Measurements from ENCODE around the gene SPATA19.
"Not testable (repeated sequence)": the region's sequence is repeated elsewhere in the genome, so short reads cannot be mapped to it uniquely, and the experiment has no call there.

Gene SPATA19, protein sequence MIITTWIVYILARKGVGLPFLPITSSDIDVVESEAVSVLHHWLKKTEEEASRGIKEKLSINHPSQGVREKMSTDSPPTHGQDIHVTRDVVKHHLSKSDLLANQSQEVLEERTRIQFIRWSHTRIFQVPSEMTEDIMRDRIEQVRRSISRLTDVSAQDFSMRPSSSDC

DNA sequence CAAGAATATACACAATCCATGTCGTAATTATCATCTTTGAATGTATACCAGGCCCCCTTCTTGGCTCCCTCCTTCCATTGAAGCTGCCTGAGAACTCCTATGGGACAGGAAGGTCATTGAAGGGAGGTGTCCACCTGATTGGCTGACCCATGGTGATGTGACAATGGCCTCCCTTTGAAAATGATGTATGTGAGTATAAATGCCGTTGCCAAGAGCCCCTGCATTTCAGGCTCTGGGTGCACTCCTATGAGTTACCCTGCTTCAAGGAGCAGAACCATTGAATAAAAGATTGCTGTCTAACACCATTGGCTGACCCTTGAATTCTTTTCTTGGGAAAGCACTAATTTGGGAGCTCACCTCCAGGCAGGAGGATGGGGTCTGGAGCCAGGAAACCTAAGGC, at the start of gene SPATA19:
Gene SPATA19 (minus strand): TSS at position 101 of the 400 bp plus-strand sequence. CDS start 67 bp downstream, at position 34.
- no peak for DNase-seq

DNA sequence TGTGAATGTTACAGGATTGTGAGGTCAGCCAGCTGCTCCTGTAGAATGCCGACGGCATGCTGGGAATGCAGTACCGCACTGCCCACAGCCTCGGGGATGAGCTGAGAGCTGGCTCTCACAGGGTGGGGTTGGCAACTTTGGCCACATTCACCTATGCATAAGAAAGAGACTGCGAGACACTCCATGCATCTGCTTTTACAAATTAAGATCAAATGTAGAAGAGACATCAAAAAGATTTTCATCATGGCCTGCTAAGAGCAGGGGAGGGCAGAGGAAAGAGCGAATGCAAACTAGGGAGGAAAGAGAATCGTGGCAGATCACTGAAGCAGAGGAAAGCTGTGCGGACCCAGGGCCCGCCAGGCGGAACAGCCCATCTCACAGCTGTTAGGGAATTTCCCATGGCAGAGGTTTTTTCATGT, 49.8 kb upstream of the SPATA19 start:
- no peak for DNase-seq

DNA sequence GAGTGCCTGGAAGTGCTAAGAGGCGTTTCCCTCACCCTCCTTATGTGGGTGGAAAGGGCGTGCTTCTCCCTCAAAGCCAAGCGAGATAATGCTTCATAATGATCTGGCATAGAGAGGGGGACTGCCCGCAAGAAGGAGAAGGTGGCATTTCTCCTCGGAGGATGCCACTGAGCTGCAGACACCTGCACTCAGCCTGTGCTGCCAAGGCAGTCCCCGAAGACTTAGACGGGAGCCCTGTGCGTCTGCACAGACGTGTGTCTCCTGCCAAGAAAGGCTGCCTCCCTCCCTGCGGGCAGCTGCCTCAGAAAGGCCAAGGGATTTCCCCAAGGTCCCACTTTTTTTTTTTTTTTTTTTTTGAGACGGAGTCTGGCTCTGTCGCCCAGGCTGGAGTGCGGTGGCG, 48.1 kb upstream of the SPATA19 start:
- DNase-seq = no peak

DNA sequence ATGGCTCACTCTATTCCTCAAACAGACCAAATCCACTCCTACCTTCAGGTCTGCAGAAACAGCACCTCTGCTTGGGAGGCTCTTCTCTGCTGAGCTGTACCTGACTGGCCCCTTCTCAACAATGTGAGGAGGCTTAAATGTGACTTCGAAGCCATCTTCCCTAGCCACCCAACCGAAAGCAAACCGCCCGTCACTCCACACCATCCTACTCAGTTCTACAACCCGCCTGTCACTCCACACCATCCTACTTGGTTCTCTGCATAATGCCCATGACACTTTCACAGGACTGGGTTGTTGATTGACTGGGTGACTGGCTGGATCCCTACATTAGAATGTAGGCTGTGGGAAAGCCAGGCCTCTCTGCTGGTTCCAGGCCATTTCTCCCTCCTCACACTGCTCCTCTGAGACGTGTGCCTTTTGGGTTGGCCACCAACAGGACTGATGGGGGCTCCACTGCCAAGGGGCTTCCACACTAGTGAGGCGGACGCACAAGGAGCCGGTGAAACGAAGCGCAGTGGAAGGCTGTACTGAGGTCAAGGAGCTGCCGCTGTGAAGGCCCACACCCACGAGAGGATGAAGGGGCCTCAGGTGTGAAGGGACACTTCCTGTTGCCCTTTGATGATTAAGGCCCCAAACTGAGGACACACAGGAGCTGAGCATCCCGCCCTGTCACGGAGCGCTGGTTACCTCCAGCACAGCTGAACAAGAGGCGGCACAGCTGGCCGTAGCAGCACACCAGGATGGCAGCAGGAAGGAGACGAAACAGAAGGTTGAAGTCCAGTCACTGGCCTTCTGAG, 47.5 kb upstream of the SPATA19 start:
- DNase-seq = no peak

DNA sequence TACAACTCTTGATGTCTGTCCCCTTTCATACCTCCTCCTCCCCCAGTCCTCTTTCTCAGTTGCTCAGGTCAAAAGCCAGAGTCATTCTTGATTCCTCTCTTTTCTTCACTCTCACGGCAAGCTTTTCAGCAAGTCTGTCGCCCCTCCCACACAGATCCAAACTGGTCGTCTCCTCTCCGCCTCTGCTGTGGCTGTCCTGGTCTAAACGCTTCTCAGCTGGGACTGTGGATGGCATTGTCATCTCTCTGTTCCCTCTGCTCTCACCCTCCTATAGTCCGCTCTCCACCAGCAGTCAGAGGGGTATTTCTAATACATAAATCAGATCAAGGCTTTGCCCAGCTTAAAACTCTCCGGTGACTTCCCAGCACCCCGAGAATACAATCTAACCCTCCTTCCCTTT, 46.8 kb upstream of the SPATA19 start:
- no peak for DNase-seq

DNA sequence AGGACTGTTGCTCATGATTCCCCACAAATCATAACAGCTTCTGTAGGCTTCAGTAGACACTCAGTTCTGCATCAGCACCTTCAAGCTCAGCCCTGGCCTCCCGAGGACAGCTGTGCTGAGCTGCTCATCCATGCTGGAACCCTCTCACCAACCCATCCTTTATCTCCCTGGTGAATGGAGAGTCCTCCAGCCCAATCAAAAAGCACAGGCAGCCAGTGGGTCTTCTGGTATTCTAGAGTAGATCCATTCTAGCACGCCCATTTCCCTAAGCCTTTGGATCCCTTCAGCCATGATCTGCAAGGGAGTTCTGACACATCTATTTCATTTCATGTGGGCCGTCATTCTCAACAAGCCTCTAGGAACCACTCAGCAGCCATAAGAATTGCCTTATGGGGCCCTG, 44.6 kb upstream of the SPATA19 start:
- no peak for DNase-seq

DNA sequence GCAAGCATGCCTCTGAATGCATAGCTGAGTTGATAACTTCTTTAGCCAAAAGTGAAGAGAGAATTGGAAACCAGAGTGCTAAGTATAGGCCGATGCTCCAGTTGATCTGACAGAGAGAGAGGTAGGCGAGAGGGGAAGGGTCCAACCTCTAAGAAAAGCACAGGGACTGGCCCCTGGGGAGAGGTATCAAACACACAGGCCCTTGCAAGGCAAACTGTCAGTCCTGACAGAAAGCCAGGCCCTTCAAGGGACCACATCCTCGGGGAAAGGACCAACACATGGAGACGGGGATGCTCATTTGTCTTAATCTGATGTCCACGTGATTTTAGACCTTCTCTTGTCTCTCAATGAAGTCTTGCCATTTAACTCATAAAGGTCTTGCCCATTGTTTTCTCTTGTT, 43.9 kb upstream of the SPATA19 start:
- no peak for DNase-seq

DNA sequence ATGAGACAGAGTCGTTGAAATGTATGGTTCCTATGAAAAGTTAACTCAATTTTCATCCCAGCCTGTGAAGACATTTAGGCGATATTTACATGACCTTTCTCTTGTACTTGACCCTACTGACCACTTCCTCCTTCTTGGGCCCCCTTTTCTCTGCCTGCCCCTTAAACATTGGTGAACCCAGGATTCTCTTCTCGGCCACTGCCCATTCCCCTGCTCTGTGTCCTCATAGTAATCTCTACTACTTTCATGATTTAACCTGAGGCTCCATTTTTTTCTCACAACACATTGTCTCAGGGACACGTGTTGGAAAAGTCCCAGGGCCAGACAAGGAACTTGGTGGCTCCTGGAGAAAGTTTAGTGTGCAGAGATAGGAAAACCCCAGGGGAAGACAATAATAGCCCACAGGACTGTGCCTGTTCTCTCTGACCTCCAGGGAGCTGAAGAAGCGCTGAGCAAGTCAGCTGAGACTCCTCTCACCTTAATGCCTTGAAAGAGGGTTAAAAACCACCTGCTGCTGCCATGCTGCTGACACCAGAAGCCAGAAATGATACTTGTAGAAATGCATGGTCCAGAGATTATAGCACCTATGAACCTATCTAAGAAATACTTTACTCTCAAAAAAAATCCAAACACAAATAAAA, 42.5 kb upstream of the SPATA19 start:
- no peak for DNase-seq

DNA sequence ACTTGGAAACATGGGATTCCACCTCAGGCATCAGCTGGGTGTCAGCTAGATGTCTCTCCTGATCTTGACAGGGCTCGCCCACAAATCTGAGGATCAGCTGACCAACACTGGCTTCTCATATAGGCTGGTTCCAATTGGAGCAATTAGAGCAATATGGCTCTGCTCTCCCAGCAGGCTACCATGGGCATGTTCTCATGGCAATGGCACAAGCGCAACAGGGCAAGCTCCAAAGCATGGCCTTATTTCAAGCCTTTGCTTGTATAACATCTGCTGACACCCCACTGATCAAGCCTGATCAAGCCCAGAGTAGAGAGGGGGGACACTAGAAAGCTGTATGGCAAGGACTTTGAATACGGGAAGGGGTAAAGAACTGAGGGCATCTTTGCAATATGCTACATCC, 40.7 kb upstream of the SPATA19 start:
- DNase-seq = no peak

DNA sequence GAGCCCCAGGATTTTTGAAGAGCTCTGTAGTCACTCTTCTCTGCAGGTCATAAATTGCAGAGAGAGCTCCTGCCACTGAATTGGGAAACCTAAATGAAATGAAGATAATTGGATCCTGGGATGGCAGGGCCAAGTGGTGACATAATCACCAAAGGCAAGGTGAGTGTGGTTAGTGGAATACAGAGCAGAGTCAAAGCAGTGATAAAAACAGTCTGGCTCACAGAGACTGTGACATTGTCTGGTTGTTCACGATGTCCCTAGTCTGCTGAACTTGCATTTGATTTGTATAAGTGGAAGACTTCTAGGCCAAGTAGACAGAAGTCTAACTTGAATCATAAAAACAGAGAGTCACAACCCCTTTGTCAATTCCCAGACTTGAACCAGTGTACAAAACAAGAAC, 26.8 kb upstream of the SPATA19 start:
- no peak for DNase-seq

DNA sequence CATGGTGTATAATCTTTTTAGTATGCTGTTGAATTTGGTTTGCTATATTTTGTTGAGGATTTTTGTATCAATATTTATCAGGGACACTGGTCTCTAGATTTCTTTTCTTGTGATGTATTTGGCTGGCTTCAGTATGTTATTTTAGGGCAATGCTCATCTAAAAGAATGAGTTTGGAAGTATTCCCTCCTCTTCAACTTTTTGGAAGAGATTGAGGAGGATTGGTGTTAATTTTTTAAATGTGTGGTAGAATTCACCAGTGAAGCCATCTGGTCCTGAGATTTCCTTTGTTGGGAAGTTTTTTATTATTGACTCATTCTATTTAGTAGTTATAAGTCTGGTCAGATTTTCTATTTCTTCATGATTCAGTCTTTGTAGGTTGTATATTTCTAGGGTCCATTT, 22.1 kb upstream of the SPATA19 start:
- DNase-seq = no peak

DNA sequence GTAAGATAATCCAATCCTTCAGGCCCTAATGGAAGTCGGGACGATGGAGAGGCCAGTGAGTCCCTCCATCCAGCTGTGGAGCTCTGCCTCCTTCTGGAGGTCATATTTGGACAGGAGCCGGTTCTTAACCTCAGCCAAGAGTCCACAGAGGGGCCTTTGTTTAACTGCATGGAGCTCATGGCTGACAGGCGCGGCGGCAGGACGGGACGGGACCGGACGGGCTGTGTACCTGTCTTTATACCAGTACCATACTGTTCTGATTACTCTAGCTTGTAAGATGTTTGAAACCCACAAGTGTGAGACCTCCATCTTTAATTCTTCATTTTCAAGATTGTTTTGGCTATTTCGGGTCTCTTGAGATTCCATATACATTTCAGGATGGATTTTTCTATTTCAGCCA, 20.2 kb upstream of the SPATA19 start:
- DNase-seq = no peak

DNA sequence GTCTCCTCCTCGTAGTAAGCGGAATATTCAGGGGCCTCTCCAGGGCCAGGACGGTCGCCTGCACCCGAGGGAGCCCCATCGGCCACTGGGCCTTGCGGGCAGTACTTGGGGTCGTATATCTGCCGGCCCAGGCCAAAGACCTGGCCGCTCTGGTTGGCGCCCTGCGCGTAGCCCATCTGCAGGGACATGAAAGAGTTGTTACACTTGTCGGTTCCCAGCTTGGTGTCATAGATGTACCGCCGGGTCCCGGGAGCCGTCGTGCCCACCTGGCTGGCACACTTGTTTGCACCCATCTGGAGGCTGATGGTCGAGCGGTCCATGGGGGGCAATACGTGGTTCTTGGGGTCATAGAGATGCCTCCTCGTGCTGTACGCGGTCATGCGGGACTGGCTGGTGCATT, 19.4 kb upstream of the SPATA19 start:
- no peak for DNase-seq

DNA sequence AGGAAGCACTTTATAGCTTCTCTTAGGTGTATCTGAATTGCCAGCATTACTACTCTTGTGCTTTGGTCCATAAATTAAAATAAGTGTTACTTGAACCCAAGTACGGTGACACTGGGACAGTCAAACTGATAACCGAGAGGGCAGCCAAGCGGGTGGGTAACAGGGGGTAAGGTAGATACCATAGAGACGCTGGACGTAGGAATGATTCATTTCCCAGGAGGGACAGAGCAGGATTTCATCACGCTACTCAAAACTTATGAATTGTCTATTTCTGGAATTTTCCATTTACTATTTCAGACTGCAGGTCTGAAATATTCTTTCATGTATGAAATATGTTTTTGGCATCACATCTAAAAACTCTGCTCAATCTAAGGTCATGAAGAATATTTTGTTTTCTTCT, 14.8 kb upstream of the SPATA19 start:
- no peak for DNase-seq

DNA sequence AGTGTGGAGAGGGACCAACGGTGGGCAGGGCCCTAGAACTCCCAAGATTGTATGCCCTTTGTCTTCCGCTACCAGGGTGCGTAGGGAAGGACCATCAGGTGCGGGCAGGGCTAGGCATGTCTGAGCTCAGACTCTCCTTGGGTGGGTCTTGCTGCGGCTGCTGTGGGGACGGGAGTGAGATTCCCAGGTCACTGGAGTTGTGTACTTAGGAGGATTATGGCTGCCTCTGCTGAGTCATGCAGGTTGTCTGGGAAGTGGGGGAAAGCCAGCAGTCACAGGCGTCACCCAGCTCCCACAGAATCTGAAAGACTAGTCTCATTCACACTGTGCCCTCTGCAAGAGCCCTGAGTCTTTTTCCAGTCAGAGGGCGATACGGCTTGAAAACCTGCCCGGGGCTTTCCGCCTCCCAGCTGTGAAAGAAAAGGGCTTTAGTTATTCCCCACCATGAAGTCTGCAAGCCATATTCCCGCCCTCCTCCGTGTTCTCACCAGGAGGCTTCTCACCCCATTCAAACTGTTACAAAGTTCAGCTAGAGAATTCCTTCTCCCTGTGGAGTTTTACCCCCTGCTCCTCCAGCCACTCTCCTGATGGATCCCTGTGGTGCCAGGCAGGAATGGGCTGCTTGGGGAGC, 9.1 kb upstream of the SPATA19 start:
- not testable (repeated sequence) for DNase-seq

DNA sequence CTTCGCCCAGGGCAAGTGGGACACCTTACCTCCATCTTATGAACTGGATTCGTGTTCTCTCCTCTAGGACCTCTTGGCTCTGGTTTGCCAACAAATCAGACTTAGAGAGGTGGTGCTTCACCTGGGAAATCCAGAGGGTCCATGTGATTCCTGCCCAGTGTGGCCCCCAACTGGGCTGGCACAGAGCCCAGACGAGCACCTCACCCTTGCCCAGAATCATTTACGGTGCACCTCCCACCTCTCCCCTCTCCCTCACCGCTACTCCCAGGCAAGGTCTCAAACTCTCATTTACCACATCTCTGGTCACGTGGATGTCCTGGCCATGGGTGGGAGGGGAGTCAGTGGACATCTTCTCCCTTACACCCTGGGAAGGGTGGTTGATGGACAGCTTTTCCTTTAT, 1.1 kb downstream of the SPATA19 start:
- DNase-seq = no peak

DNA sequence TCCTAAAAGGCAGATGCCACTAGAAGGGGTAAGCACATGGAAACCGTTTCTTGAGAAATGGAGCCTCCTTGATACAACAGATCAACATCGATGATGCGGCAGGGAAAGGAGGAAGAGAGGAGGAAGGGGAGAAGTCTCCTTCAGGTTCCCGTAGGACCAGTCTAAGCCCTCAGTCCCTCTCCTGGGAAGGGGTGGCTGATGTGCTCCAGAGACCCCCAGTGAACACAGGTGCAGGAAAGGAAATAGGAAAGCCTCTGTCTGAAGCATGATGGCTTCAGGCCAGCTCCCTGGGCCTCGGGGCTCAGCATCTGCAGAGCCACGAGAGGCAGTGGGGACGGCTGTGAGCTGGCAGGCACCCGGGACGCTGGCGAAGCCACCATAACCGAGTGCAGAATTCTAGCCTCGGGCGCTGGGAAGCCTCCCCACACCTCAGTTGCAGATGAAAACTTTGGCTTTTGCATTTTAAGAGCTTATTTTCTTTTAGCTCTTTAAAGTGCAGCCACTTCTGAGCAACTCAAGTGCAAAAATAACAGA, 1.8 kb downstream of the SPATA19 start:
- DNase-seq = no peak

DNA sequence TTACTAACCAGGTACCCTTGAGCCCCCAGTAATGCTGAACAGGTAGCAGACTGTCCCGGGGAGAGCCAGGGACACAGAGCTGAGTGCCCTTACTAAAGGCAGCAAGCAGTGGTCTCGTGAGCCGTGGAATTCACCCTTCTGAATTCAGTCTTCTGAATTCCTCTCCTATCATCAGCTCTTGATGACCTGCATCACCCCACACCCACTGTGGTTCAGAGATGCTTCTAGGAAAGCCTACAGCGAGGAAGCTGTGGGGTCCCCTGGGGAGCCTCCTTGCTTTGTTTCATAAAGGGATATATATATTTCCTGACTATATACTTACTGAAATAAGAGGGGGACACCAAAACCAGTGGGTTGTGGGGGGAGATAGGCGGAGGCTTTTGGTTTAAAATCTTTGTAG, 2.6 kb downstream of the SPATA19 start:
- DNase-seq = no peak

DNA sequence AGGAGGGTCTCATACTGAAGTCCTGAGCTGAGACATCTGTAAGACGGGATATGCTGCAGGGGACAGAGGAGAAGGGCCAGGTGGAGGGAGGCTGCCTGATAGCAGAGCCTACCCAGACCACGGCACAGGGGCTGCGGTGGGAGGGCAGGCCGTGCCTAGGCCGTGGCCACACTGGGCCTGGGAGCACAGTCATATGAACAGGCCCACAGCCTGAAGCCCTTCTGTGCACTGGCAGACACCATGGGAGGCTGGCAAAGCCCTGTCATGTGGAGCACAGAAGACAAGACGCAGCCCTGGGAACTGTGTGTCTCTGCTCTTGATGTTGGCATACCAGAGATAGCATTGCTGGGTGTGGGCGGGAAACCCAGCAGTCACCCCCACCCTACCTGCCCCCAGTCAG, 3.3 kb downstream of the SPATA19 start:
- no peak for DNase-seq

DNA sequence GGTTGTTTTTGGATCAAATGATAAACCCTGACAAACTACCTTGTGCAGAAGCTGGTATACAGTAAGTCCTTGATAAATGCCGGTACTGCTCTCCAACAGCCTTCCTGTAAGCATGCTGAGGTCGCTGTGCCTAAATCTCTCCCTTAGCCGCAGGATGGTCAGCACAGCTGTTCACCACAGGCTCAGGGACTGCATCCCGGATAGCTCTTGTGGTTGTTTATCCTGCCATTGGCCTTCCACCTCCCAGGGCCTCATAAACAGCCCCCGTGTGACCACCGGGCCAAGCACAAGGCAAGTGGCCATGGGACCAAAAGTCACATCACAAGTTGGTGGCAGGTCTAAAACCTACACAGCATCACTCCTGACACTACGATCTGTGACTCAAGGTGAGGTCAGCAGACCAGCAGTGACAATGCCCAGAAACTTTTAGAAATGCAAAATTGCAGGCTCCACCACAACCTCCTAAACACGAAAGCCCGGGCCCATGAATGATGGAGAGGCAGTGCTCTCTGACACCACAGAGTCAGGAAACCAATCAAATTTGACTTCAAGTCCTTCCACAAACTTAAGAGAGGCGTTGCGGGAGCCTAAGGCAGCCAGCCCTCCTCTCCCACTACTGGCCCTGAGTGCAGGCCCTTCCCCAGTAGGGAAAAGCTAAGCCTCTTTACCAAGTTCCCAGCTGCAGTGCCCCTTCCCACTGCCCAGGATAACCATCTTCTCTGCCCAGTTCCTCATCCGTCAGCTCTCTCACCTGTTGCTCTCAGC, 3.9 kb downstream of the SPATA19 start:
- DNase-seq = no peak

DNA sequence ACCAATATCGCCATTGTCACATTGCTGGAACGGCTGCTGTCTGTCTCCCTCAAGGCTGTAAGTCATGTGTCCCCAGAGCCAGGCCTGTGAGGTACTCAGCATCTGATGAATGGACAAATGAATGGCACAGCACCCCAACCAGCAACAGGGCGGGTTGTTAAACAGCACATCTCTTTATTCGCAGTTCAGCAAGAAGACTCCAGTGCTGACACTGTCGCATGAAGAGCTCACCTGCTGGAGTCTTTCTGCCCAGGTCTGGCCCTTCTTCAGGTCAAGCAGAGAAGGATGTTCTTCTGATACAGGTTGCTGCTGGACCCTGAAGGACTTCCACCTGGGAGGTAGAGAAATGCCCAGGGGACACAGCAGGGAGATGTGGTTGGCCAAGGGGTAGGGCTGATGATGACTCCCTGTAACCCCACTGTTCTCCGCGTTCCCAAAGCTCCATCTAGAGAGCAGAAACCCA, 4.8 kb downstream of the SPATA19 start:
- DNase-seq = no peak

Measured in SHP77 treated with DMSO at 0.1 percent for 48 hours (cell line).